Measurements from ENCODE around the gene CDPF1.
"Not testable (repeated sequence)": the region's sequence is repeated elsewhere in the genome, so short reads cannot be mapped to it uniquely, and the experiment has no call there.

Gene CDPF1

DNA sequence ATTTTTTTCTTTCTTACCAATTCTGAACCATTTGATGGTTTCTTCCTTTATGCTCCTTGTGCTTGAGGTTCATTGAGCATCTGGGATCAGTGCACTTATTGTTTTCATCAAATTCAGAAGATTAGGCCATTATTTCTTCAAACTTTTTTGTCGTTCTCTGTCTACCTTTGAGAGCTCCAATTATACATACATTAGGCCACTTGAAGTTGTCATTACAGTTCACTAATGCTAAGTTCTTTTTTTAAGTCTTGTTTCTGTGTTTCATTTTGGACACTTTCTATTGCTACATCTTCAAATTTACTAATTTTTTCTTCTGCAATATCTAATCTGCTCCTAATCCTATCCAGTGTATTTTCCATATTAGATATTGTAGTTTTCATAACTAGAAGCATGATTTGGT, 40.8 kb downstream of the CDPF1 start:
- TF ChIP-seq, protein P1, sequence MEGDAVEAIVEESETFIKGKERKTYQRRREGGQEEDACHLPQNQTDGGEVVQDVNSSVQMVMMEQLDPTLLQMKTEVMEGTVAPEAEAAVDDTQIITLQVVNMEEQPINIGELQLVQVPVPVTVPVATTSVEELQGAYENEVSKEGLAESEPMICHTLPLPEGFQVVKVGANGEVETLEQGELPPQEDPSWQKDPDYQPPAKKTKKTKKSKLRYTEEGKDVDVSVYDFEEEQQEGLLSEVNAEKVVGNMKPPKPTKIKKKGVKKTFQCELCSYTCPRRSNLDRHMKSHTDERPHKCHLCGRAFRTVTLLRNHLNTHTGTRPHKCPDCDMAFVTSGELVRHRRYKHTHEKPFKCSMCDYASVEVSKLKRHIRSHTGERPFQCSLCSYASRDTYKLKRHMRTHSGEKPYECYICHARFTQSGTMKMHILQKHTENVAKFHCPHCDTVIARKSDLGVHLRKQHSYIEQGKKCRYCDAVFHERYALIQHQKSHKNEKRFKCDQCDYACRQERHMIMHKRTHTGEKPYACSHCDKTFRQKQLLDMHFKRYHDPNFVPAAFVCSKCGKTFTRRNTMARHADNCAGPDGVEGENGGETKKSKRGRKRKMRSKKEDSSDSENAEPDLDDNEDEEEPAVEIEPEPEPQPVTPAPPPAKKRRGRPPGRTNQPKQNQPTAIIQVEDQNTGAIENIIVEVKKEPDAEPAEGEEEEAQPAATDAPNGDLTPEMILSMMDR (conservative IDR thresholded peaks at IDR 0.05; ENCODE audit: low read depth, low read length), result no peak
- H3K4me3 ChIP-seq (ENCODE audit: low read depth, low read length), result no peak overlapping the region
- no peak for DNase-seq (ENCODE audit: low read depth)

DNA sequence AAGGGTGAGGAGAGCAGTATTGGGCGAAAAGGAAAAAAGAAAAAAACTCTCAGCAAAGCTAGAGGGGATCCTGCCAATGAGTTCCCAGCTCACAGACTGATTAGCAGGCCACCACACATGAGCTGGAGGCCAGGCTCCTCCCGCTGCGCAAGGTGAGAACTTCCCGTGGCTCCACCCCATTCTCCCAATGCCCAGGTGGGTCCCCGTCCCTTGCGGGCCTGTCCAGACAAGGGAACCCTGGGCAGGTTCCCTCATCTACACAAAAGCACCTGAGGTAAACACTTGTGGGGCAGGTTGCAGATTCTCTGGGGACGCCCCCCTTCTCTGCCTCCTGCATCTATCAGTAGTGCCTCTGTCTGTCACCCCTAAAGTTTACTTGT, 46.5 kb downstream of the CDPF1 start:
- H3K4me3 ChIP-seq (ENCODE audit: low read depth, low read length), result no peak overlapping the region
- TF ChIP-seq, protein P1 (conservative IDR thresholded peaks at IDR 0.05; ENCODE audit: low read depth, low read length), result no peak
- no peak for DNase-seq (ENCODE audit: low read depth)

DNA sequence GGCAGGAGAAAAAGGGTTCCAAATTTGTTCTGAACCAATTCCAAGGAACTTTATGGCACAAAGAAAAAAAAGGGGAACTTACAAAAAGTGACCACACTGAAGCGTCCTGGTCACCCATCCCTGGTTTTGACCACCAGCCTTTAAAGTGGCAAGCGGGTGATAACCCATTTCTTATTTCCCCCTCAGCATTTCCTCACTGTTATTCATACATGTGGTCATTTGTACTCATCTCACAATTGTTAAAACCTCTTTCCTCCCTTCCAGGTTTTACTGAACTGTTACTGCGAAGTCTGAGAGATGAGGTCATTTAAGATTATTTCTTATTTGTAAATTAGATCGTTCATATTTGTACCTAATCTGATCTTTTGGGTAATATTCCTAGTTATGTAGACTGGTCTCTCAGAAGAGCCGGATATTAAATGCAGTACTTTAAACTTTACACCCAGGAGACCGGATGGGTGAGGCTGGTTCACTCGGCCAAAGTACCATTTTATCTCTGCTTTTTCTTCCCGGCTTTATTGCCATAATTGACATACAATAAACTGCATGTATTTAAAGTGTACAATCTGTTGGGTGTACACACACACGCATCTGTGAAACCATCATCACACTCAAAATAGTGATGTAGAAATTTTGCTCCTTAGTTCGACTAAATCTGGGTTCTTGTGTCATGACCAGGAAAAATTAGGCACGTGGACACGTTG, 47.0 kb downstream of the CDPF1 start:
- TF ChIP-seq, protein P1 (conservative IDR thresholded peaks at IDR 0.05; ENCODE audit: low read depth, low read length), result no peak
- no peak for DNase-seq (ENCODE audit: low read depth)
- no peak overlapping the region for H3K4me3 ChIP-seq (ENCODE audit: low read depth, low read length)

- DNase-seq (ENCODE audit: low read depth), result no peak
- TF ChIP-seq, protein P1 (conservative IDR thresholded peaks at IDR 0.05; ENCODE audit: low read depth, low read length), result no peak
- no peak overlapping the region for H3K4me3 ChIP-seq (ENCODE audit: low read depth, low read length)
Measured at GRCh38 chr22:46201059-46201757, 48.9 kb downstream of the CDPF1 start.

GRCh38 chr22:46198806-46199205, 51.3 kb downstream of the CDPF1 start:
- DNase-seq (ENCODE audit: low read depth); H3K4me3 ChIP-seq (ENCODE audit: low read depth, low read length): not testable (repeated sequence)

- no peak for DNase-seq (ENCODE audit: low read depth)
- TF ChIP-seq, protein P1 (conservative IDR thresholded peaks at IDR 0.05; ENCODE audit: low read depth, low read length), result no peak
- H3K4me3 ChIP-seq (ENCODE audit: low read depth, low read length), result no peak overlapping the region
Measured at GRCh38 chr22:46198274-46198673, 51.8 kb downstream of the CDPF1 start.

- H3K4me3 ChIP-seq (ENCODE audit: low read depth, low read length), result no peak overlapping the region
- no peak for DNase-seq (ENCODE audit: low read depth)
- TF ChIP-seq, protein P1 (conservative IDR thresholded peaks at IDR 0.05; ENCODE audit: low read depth, low read length), result no peak
Measured at GRCh38 chr22:46196278-46196677, 53.8 kb downstream of the CDPF1 start.
